Measurements from ENCODE around the gene GRAMD1B.

GRCh38 chr11:123575441-123575840 is 145.4 kb downstream of the GRAMD1B start:
- no peak for TF ChIP-seq CTCF (IDR thresholded peaks at IDR 0.05; ENCODE audit: insufficient read depth, low read length)
- no peak for TF ChIP-seq POLR2AphosphoS5 (IDR thresholded peaks at IDR 0.05; ENCODE audit: low read depth)
- no peak for TF ChIP-seq REST (IDR thresholded peaks at IDR 0.05; ENCODE audit: insufficient replicate concordance, low read depth)
- no peak for TF ChIP-seq SPI1 (IDR thresholded peaks at IDR 0.05; ENCODE audit: borderline replicate concordance, low read depth)
